HCT116 (cell line): ENCODE data around the gene CYB5R3. TPM values are rescaled to one million over a fixed set of nuclear protein-coding genes. Genes with fewer than 3 reads are reported as not detected.

Experiments
- ATAC-seq: fragments of 200-7000 bp; cut with Tn5 transposase; 2 replicates; pipeline ENCODE4 v1.9.1; 2020; ENCODE audit warnings: mild to moderate bottlenecking, moderate library complexity
- BruUV-seq: library from RNA; stranded (reverse); fragments of 400-500 nt; replicated peaks from 2 replicates; lab custom pipeline; 2021; lab: Mats Ljungman, UMichigan
- CTCF ChIA-PET: fragments of 300-600 bp; sonication (Branson Sonifier 250); formaldehyde crosslinking; loops from one replicate; lab custom pipeline; 2021; ENCODE audit warnings: antibody characterized with exemption; lab: Charles Lee
- POLR2A ChIA-PET: fragments of 300-600, 350-600 bp; sonication (Branson Sonifier 250); formaldehyde crosslinking; loops from one replicate; lab custom pipeline; 2021; ENCODE audit warnings: antibody characterized with exemption; lab: Charles Lee
- RAD21 ChIA-PET, 2 experiments: fragments of 300-600 bp; sonication (Branson Sonifier 250); formaldehyde crosslinking; loops; one replicate each; lab custom pipeline; 2023; ENCODE audit warnings: low total read pairs in 2 of 2; ENCODE audit not compliant: uncharacterized antibody in 2 of 2, unreplicated experiment in 2 of 2, low non-redundant PET in 1 of 2; lab: Charles Lee
- DNase-seq: peaks from one replicate; pipeline ENCODE4 v3.0.0-alpha.2; 2010; ENCODE audit warnings: low read depth, low spot score
- H2AFZ ChIP-seq: fragments of 200-600 bp; shearing (Covaris generic), sonication (generic); 2 replicates; pipeline ENCODE4 v1.6.1; 2017; ENCODE audit warnings: low read depth, mixed run types, mixed read lengths, antibody characterized with exemption, low read length; ENCODE audit not compliant: poor library complexity, severe bottlenecking
- H3K27ac ChIP-seq: 2 replicates; pipeline ENCODE4 v1.5.1; 2012; ENCODE audit warnings: low read depth, low read length
- H3K27me3 ChIP-seq: fragments of 200-600 bp; sonication (generic); 2 replicates; pipeline ENCODE4 v1.6.1; 2016; ENCODE audit warnings: mixed run types, low read length, mixed read lengths; ENCODE audit not compliant: insufficient read depth
- H3K36me3 ChIP-seq, 2 experiments: fragments of 200-500 bp in 1 of 2; fragments of 200-600 bp in 1 of 2; sonication (Bioruptor generic) in 1 of 2; sonication (generic) in 1 of 2; 2 replicates each; pipeline versions ENCODE4 v1.5.1 to v1.6.1; 2014 to 2016; ENCODE audit warnings: low read length in 2 of 2, inconsistent platforms in 1 of 2, mixed read lengths in 1 of 2, mixed run types in 1 of 2; ENCODE audit not compliant: insufficient read depth in 2 of 2, control insufficient read depth in 1 of 2
- H3K4me1 ChIP-seq, 2 experiments: fragments of 200-600 bp in 1 of 2; sonication (generic) in 1 of 2; 2 replicates each; pipeline versions ENCODE4 v1.5.1 to v1.6.1; 2012 to 2017; ENCODE audit warnings: low read length in 2 of 2, inconsistent platforms in 1 of 2, mild to moderate bottlenecking in 1 of 2, mixed read lengths in 1 of 2, mixed run types in 1 of 2, moderate library complexity in 1 of 2; ENCODE audit not compliant: insufficient read depth in 2 of 2, control insufficient read depth in 1 of 2
- H3K4me2 ChIP-seq: fragments of 200-600 bp; sonication (generic); 2 replicates; pipeline ENCODE4 v1.6.1; 2017; ENCODE audit warnings: mixed run types, low read length, mixed read lengths
- H3K4me3 ChIP-seq, 2 experiments: fragments of 200-600 bp in 1 of 2; sonication (generic) in 1 of 2; replicated peaks in 1 of 2; 2 replicates each; pipeline ENCODE4 v1.5.1; 2011 to 2016; ENCODE audit warnings: low read length in 2 of 2, control low read depth in 1 of 2, low read depth in 1 of 2, mild to moderate bottlenecking in 1 of 2, mixed read lengths in 1 of 2, mixed run types in 1 of 2
- H3K79me2 ChIP-seq: fragments of 200-600 bp; sonication (generic); 2 replicates; pipeline ENCODE4 v1.6.1; 2017; ENCODE audit warnings: mild to moderate bottlenecking, mixed run types, low read length, moderate library complexity, mixed read lengths; ENCODE audit not compliant: insufficient read depth
- H3K9ac ChIP-seq: fragments of 200-600 bp; sonication (generic); 2 replicates; pipeline ENCODE4 v1.6.1; 2016; ENCODE audit warnings: low read length, mixed read lengths
- H3K9me2 ChIP-seq: fragments of 200-600 bp; sonication (generic), shearing (Covaris generic); 2 replicates; pipeline ENCODE4 v1.6.1; 2017; ENCODE audit warnings: mixed run types, mild to moderate bottlenecking, moderate library complexity; ENCODE audit not compliant: insufficient read depth
- H3K9me3 ChIP-seq, 2 experiments: fragments of 200-500 bp in 1 of 2; fragments of 200-600 bp in 1 of 2; sonication (Bioruptor generic) in 1 of 2; sonication (generic) in 1 of 2; 2 replicates each; pipeline ENCODE4 v1.6.1; 2014 to 2017; ENCODE audit warnings: low read length in 2 of 2, mixed read lengths in 2 of 2, inconsistent platforms in 1 of 2, low read depth in 1 of 2, mild to moderate bottlenecking in 1 of 2, mixed run types in 1 of 2, moderate library complexity in 1 of 2; ENCODE audit not compliant: control insufficient read depth in 1 of 2, insufficient read depth in 1 of 2
- H4K20me1 ChIP-seq: fragments of 200-600 bp; sonication (generic), shearing (Covaris generic); 2 replicates; pipeline ENCODE4 v1.6.1; 2017; ENCODE audit warnings: mixed run types, mild to moderate bottlenecking, moderate library complexity; ENCODE audit not compliant: insufficient read depth
- CBX3 ChIP-seq: IDR thresholded peaks from 2 replicates; pipeline ENCODE4 v1.6.1; 2012; ENCODE audit warnings: low read depth
- EGR1 ChIP-seq: IDR thresholded peaks from 2 replicates; pipeline ENCODE4 v1.6.1; 2012; ENCODE audit warnings: low read depth
- ELF1 ChIP-seq: IDR thresholded peaks from 2 replicates; pipeline ENCODE4 v1.6.1; 2012; ENCODE audit warnings: low read depth, borderline replicate concordance
- EZH2 ChIP-seq: fragments of 200-600 bp; sonication (generic); IDR thresholded peaks from 2 replicates; pipeline ENCODE4 v1.6.1; 2017; ENCODE audit warnings: antibody characterized with exemption, mixed run types
- EZH2phosphoT487 ChIP-seq: fragments of 200-600 bp; IDR thresholded peaks from 2 replicates; pipeline ENCODE4 v1.6.1; 2018; ENCODE audit warnings: antibody characterized with exemption, borderline replicate concordance
- FOSL1 ChIP-seq: IDR thresholded peaks from 2 replicates; pipeline ENCODE4 v1.6.1; 2012; ENCODE audit warnings: low read depth
- POLR2A ChIP-seq: IDR thresholded peaks from 2 replicates; pipeline ENCODE4 v1.7.0; 2011; ENCODE audit warnings: borderline replicate concordance; ENCODE audit not compliant: insufficient read depth, insufficient read length; ENCODE audit errors: extremely low read depth
- POLR2AphosphoS5 ChIP-seq: IDR thresholded peaks from 2 replicates; pipeline ENCODE4 v1.6.1; 2011; ENCODE audit warnings: mild to moderate bottlenecking, low read depth, low read length, moderate library complexity
- RAD21 ChIP-seq: IDR thresholded peaks from 2 replicates; pipeline ENCODE4 v1.6.1; 2012; ENCODE audit warnings: low read depth, mild to moderate bottlenecking
- SP1 ChIP-seq: IDR thresholded peaks from 2 replicates; pipeline ENCODE4 v1.6.1; 2012; ENCODE audit warnings: low read depth
- SRF ChIP-seq: IDR thresholded peaks from 2 replicates; pipeline ENCODE4 v1.6.1; 2012; ENCODE audit warnings: low read depth
- TCF7L2 ChIP-seq: IDR thresholded peaks from 2 replicates; pipeline ENCODE4 v1.7.0; 2011; ENCODE audit warnings: borderline replicate concordance, inconsistent platforms; ENCODE audit not compliant: insufficient read depth, insufficient read length; ENCODE audit errors: extremely low read depth
- ZBTB33 ChIP-seq: IDR thresholded peaks from 2 replicates; pipeline ENCODE4 v1.6.1; 2011; ENCODE audit warnings: mild to moderate bottlenecking, low read length, moderate library complexity; ENCODE audit not compliant: insufficient replicate concordance; ENCODE audit errors: extremely low read depth
- ZNF274 ChIP-seq: fragments of 200-500 bp; sonication (Bioruptor generic); IDR thresholded peaks from 2 replicates; pipeline ENCODE4 v1.6.1; 2014; ENCODE audit warnings: mild to moderate bottlenecking, low read depth, low read length, inconsistent platforms
- intact Hi-C: fragments of 100-400 bp; cut with micrococcal nuclease; formaldehyde crosslinking; loops from 2 replicates; pipeline ENCODE4 v1.10.0; 2022
- total RNA-seq: library from RNA; stranded (reverse); gene quantifications from one replicate; pipeline ENCODE4 v1.2.1, GENCODE V29; 2021; ENCODE audit not compliant: unreplicated experiment

CYB5R3 gene
- total RNA-seq, 1 experiment from 2014 or later = 127 TPM

GRCh38 chr22:42611051-42611450 lies 38.1 kb downstream of the CYB5R3 start:
- peaks cover 82% of the 10 kb centered on the region for H3K79me2 ChIP-seq
- CTCF ChIA-PET = no interaction called here
- H3K4me3 ChIP-seq = no peak overlapping the region
- peaks cover 30 to 51% of the 10 kb centered on the region in 2 experiments for H3K4me1 ChIP-seq
- H3K27ac ChIP-seq = no peak overlapping the region
- no peak for TF ChIP-seq ZBTB33
- no peak for TF ChIP-seq CBX3
- no peak for TF ChIP-seq TCF7L2
- TF ChIP-seq ZNF274 = no peak
- TF ChIP-seq FOSL1 = no peak
- TF ChIP-seq SP1 = no peak
- no peak for TF ChIP-seq SRF
- TF ChIP-seq ELF1 = no peak
- TF ChIP-seq EGR1 = no peak
- TF ChIP-seq EZH2 = no peak
- no peak for TF ChIP-seq EZH2phosphoT487
- TF ChIP-seq POLR2A = no peak
- TF ChIP-seq POLR2AphosphoS5 = no peak
- no peak for TF ChIP-seq RAD21
- no peak overlapping the region for H2AFZ ChIP-seq
- no peaks in the 10 kb centered on the region for H3K27me3 ChIP-seq
- H4K20me1 ChIP-seq = peaks cover 8% of the 10 kb centered on the region; the same call in 1 of the 2 replicates
- DNase-seq = no peak
- no TSS peak for BruUV-seq
- no peaks in the 10 kb centered on the region for H3K9me3 ChIP-seq
- intact Hi-C loops = no loop called here
- ATAC-seq = no peak
- H3K9ac ChIP-seq = no peak overlapping the region; the same call in 1 of the 2 replicates
- no peaks in the 10 kb centered on the region for H3K9me2 ChIP-seq
- no peak overlapping the region for H3K4me2 ChIP-seq
- POLR2A ChIA-PET = no interaction called here
- peaks cover 5 to 28% of the 10 kb centered on the region in 2 experiments; a peak in 2 of 4 replicates for H3K36me3 ChIP-seq
- RAD21 ChIA-PET = no interaction called here
